Fibroblast of the conjunctiva (primary cell): ENCODE results near the gene CRHR2.
"Not testable (repeated sequence)": the region's sequence is repeated elsewhere in the genome, so short reads cannot be mapped to it uniquely, and the experiment has no call there.

Experiments used
- DNase-seq: peaks from one replicate; pipeline ENCODE4 v3.0.0-alpha.2; 2010; ENCODE audit warnings: low read depth

Gene CRHR2

GRCh38 chr7:30682212-30683083, at the start of gene CRHR2:
Gene CRHR2, minus strand, starts transcription at chr7:30682456. Its CDS starts 176 bp downstream, at chr7:30682280.
- DNase-seq = no peak

- no peak for DNase-seq
Observed at GRCh38 chr7:30731581-30731980, 49.3 kb upstream of the CRHR2 start.

GRCh38 chr7:30730996-30731395, 48.7 kb upstream of the CRHR2 start:
- DNase-seq = no peak

- no peak for DNase-seq
Observed at GRCh38 chr7:30730097-30730496, 47.8 kb upstream of the CRHR2 start.

- DNase-seq = no peak
Observed at GRCh38 chr7:30729642-30730041, 47.4 kb upstream of the CRHR2 start.

GRCh38 chr7:30728591-30729100, 46.4 kb upstream of the CRHR2 start:
- no peak for DNase-seq

GRCh38 chr7:30727061-30727945, 45.0 kb upstream of the CRHR2 start:
- DNase-seq = no peak

GRCh38 chr7:30726296-30727006, 44.2 kb upstream of the CRHR2 start:
- DNase-seq = no peak

- no peak for DNase-seq
Observed at GRCh38 chr7:30723776-30724175, 41.5 kb upstream of the CRHR2 start.

GRCh38 chr7:30722671-30723070, 40.4 kb upstream of the CRHR2 start:
- no peak for DNase-seq

- DNase-seq = no peak
Observed at GRCh38 chr7:30722187-30722586, 39.9 kb upstream of the CRHR2 start.

GRCh38 chr7:30721211-30721610, 39.0 kb upstream of the CRHR2 start:
- DNase-seq = no peak

- DNase-seq = not testable (repeated sequence)
Observed at GRCh38 chr7:30719434-30719833, 37.2 kb upstream of the CRHR2 start.

GRCh38 chr7:30717181-30717580, 34.9 kb upstream of the CRHR2 start:
- no peak for DNase-seq

GRCh38 chr7:30714129-30714528, 31.9 kb upstream of the CRHR2 start:
- no peak for DNase-seq

- DNase-seq = no peak
Observed at GRCh38 chr7:30713392-30713791, 31.1 kb upstream of the CRHR2 start.

GRCh38 chr7:30710669-30711068, 28.4 kb upstream of the CRHR2 start:
- no peak for DNase-seq

- no peak for DNase-seq
Observed at GRCh38 chr7:30709549-30709948, 27.3 kb upstream of the CRHR2 start.

GRCh38 chr7:30708983-30709382, 26.7 kb upstream of the CRHR2 start:
- DNase-seq = no peak

- no peak for DNase-seq
Observed at GRCh38 chr7:30708412-30708811, 26.2 kb upstream of the CRHR2 start.

- no peak for DNase-seq
Observed at GRCh38 chr7:30707391-30708357, 25.4 kb upstream of the CRHR2 start.
